ENCODE results near the gene DAB1.

GRCh38 chr1:57381426-57381825 lies 42.4 kb downstream of the DAB1 start:
- TF ChIP-seq CTCF (conservative IDR thresholded peaks at IDR 0.05 in 1 of 2, IDR thresholded peaks at IDR 0.05 in 1 of 2; ENCODE audit: extremely low read depth in 1 of 2, insufficient read depth in 1 of 2, low read depth in 1 of 2, low read length in 2 of 2) = no peak
- TF ChIP-seq EZH2 (IDR thresholded peaks at IDR 0.05; ENCODE audit: borderline replicate concordance, low read length) = no peak
